Sigmoid colon (tissue), 7 donors: ENCODE data around the gene PSMD3. TPM values are rescaled to one million over a fixed set of nuclear protein-coding genes. Genes with fewer than 3 reads are reported as not detected.

Experiments used
- DNase-seq: peaks from one replicate; pipeline ENCODE4 v3.0.0-alpha.2; 2019
- H3K27ac ChIP-seq, 4 donors: fragments of 200-600 bp; sonication (generic); one replicate each; pipeline ENCODE4 v1.5.1; 2016 to 2019; ENCODE audit warnings: mild to moderate bottlenecking in 1 of 4
- H3K27me3 ChIP-seq, 3 donors: fragments of 200-600 bp; sonication (generic); one replicate each; pipeline ENCODE4 v1.5.1; 2019; ENCODE audit warnings: mild to moderate bottlenecking in 1 of 3
- H3K36me3 ChIP-seq, 4 donors: fragments of 200-600 bp; sonication (generic); one replicate each; pipeline ENCODE4 v1.5.1; 2016 to 2019
- H3K4me1 ChIP-seq, 4 donors: fragments of 200-600 bp; sonication (generic); one replicate each; pipeline ENCODE4 v1.5.1; 2017 to 2019
- H3K4me3 ChIP-seq, 4 donors: fragments of 200-600 bp; sonication (generic); one replicate each; pipeline ENCODE4 v1.5.1; 2017 to 2019; ENCODE audit warnings: mild to moderate bottlenecking in 2 of 4, moderate library complexity in 1 of 4
- H3K9me3 ChIP-seq, 4 donors: fragments of 200-600 bp in 3 of 4; sonication (generic) in 3 of 4; one replicate each; pipeline versions ENCODE4 v1.5.1 to v1.6.1; 2013 to 2019
- CTCF ChIP-seq, 4 experiments: fragments of 450-650 bp in 3 of 4; fragments of 200-600 bp in 1 of 4; IDR thresholded peaks; one replicate each; pipeline ENCODE4 v1.5.1; 2016 to 2019; ENCODE audit warnings: antibody characterized with exemption in 4 of 4, mild to moderate bottlenecking in 3 of 4, moderate library complexity in 2 of 4
- EP300 ChIP-seq, 4 donors: sonication (generic); formaldehyde crosslinking; IDR thresholded peaks; one replicate each; pipeline ENCODE4 v1.6.1; 2017; ENCODE audit warnings: antibody characterized with exemption in 4 of 4
- POLR2A ChIP-seq, 2 donors: fragments of 450-650 bp; IDR thresholded peaks; one replicate each; pipeline ENCODE4 v1.6.1; 2016; ENCODE audit warnings: antibody characterized with exemption in 2 of 2, mild to moderate bottlenecking in 2 of 2, moderate library complexity in 2 of 2
- POLR2AphosphoS5 ChIP-seq, 4 donors: sonication (generic); formaldehyde crosslinking; IDR thresholded peaks; one replicate each; pipeline ENCODE4 v1.6.1; 2017; ENCODE audit warnings: antibody characterized with exemption in 4 of 4
- WGBS, 2 donors: extraction: QIAGEN DNeasy Blood & Tissue Kit; methylation state at CpG; one replicate each; pipeline ENCODE4 v1.1.7; 2013; 5-methylcytosine and 5-hydroxymethylcytosine counted together
- intact Hi-C: fragments of 100-400 bp; cut with DNase I; formaldehyde crosslinking; loops from one replicate; pipeline ENCODE4 v1.15.1; 2023
- polyA plus RNA-seq, 3 donors: library from polyadenylated mRNA; stranded (reverse); fragments of 200-250 nt; gene quantifications; one replicate each; pipeline ENCODE4 v1.2.3, GENCODE V29; 2013
- total RNA-seq, 4 donors: library from RNA; depleted of rRNA; stranded (reverse); fragments of >200 nt; gene quantifications; one replicate each; pipeline ENCODE4 v1.1.0, GENCODE V29; 2016
- donor health status: healthy with polysubstance abuse.
- donor health status: Bipolar disorder and iron deficiency.
- donor health status: healthy.

The PSMD3 gene
- total and polyA plus RNA-seq, 7 donors, result 53.2 to 112 (median 66.7) TPM

DNA sequence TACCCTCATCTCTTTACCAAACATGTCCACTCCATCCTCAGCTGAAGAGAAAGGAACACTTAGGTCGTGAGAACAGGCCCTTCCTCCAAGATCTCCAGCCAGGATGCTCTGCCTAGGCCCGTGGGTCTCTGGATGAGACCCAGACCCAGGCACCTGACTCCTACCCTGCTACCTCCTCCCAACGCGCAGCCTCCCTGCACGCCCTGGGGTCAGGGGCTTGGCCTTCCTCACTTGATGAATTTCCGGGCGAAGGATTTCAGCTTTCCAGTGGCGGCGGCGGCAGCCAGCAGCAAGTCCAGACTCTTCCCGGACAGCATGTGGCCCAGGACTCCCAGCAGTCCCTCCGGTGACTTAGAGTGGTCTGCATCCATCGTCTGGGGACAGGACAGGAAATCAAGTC, 48.0 kb downstream of the PSMD3 start:
- no peak overlapping the region for H3K4me3 ChIP-seq
- intact Hi-C loops, result loop anchor here (5.0 kb wide), 1 partner anchor 144 kb away; no protein-coding TSS in a partner anchor
- H3K27me3 ChIP-seq, result no peaks in the 10 kb centered on the region
- TF ChIP-seq POLR2AphosphoS5 (IDR thresholded peaks at IDR 0.05), result no peak
- no peak for TF ChIP-seq CTCF (IDR thresholded peaks at IDR 0.05)
- no peaks in the 10 kb centered on the region for H3K9me3 ChIP-seq
- DNase-seq, result no peak
- peaks cover 0 to 45% (median 37%) of the 10 kb centered on the region in 4 donors for H3K4me1 ChIP-seq
- WGBS, 2 donors, result 93 to 94% methylated on average over 13 of the region's 13 CpGs
- peaks cover 15 to 91% (median 45%) of the 10 kb centered on the region in 4 donors for H3K36me3 ChIP-seq
- H3K27ac ChIP-seq, result no peak overlapping the region

- H3K4me3 ChIP-seq, result no peak overlapping the region
- 87 to 96% methylated on average over 11 of the region's 11 CpGs for WGBS, 2 donors
- H3K36me3 ChIP-seq, result peaks cover 15 to 86% (median 52%) of the 10 kb centered on the region in 4 donors
- TF ChIP-seq CTCF (IDR thresholded peaks at IDR 0.05) (no peak), EP300 (IDR thresholded peaks at IDR 0.05) (no peak), POLR2A (IDR thresholded peaks at IDR 0.05) (no peak), POLR2AphosphoS5 (IDR thresholded peaks at IDR 0.05) (no peak)
- H3K27me3 ChIP-seq, result no peaks in the 10 kb centered on the region
- H3K4me1 ChIP-seq, result peaks cover 0 to 47% (median 43%) of the 10 kb centered on the region in 4 donors
- intact Hi-C loops, result no loop called here
- peak overlapping the region; percentile 70 to 86 (median 72) for H3K27ac ChIP-seq
- no peaks in the 10 kb centered on the region for H3K9me3 ChIP-seq
- no peak for DNase-seq
Observed at GRCh38 chr17:40031706-40032105, 51.1 kb downstream of the PSMD3 start.

GRCh38 chr17:40032322-40033320, 52.0 kb downstream of the PSMD3 start:
- 64 to 89% methylated on average over 23 of the region's 23 CpGs for WGBS, 2 donors
- peak overlapping the region; percentile 70 to 86 (median 72) for H3K27ac ChIP-seq
- intact Hi-C loops, result no loop called here

DNA sequence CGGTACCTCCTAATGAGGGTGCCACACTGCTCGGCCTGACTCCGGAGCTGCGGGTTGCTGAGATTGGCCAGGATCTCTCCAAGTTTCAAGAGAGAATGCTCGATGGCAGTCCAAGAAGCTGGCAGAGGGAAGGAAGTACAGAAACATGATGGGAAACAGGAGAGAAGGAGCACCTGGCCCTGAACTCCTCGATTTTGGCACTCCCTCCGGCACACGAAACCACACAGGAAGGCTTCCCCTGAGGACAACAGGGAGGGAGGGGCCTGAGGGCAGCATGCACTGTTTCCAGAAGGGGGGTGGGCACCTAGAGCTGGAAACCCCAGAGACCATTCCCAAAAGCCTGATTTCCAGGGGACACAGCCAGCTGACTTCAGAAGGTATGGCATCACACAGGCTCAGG, 52.7 kb downstream of the PSMD3 start:
- Histone ChIP-seq H3K36me3 (peaks cover 14 to 76% (median 48%) of the 10 kb centered on the region in 4 donors), H3K9me3 (no peaks in the 10 kb centered on the region), H3K27ac (peak overlapping the region; percentile 70 to 86 (median 72)), H3K27me3 (no peaks in the 10 kb centered on the region), H3K4me3 (no peak overlapping the region), H3K4me1 (peaks cover 0 to 55% (median 47%) of the 10 kb centered on the region in 4 donors)
- DNase-seq, result no peak
- intact Hi-C loops, result no loop called here
- 79 to 90% methylated on average over 8 of the region's 8 CpGs for WGBS, 2 donors
- TF ChIP-seq EP300 (IDR thresholded peaks at IDR 0.05), result no peak
- no peak for TF ChIP-seq POLR2A (IDR thresholded peaks at IDR 0.05)
- TF ChIP-seq POLR2AphosphoS5 (IDR thresholded peaks at IDR 0.05), result peak in 1 of 4 donors; percentile 44
- TF ChIP-seq CTCF (IDR thresholded peaks at IDR 0.05), result no peak

More at GRCh38 chr17:40032322-40033320, 52.0 kb downstream of the PSMD3 start:
- peaks cover 0 to 48% (median 41%) of the 10 kb centered on the region in 4 donors for H3K4me1 ChIP-seq
- peaks cover 15 to 83% (median 50%) of the 10 kb centered on the region in 4 donors for H3K36me3 ChIP-seq
- no peak overlapping the region for H3K4me3 ChIP-seq
- H3K9me3 ChIP-seq, result no peaks in the 10 kb centered on the region
- TF ChIP-seq EP300 (IDR thresholded peaks at IDR 0.05) (no peak), POLR2AphosphoS5 (IDR thresholded peaks at IDR 0.05) (peak in 2 of 4 donors; percentile 22 to 32)
- DNase-seq, result peak; percentile 83
- H3K27me3 ChIP-seq, result no peaks in the 10 kb centered on the region
